ENCODE measurements around the gene SCN10A.

Gene SCN10A

GRCh38 chr3:38651153-38651789 is 164.7 kb downstream of the SCN10A start:
- DNase-seq (ENCODE audit: low read depth): no peak

GRCh38 chr3:38650248-38650951 is 165.6 kb downstream of the SCN10A start:
- DNase-seq (ENCODE audit: low read depth): no peak

- no peak for DNase-seq (ENCODE audit: low read depth)
Measured at GRCh38 chr3:38649500-38650247, 166.3 kb downstream of the SCN10A start, which contains the start of gene SCN5A. Gene SCN5A, minus strand, starts transcription at chr3:38649687. Its CDS starts 16,380 bp downstream, at chr3:38633307.

- no peak for DNase-seq (ENCODE audit: low read depth)
Measured at GRCh38 chr3:38648659-38649499, 167.1 kb downstream of the SCN10A start.

GRCh38 chr3:38648024-38648658 is 167.9 kb downstream of the SCN10A start:
- no peak for DNase-seq (ENCODE audit: low read depth)

- no peak for DNase-seq (ENCODE audit: low read depth)
Measured at GRCh38 chr3:38647217-38647970, 168.6 kb downstream of the SCN10A start.
